ENCODE results near the gene PYGO2.
A peak's percentile ranks its signal among the peaks of the same experiment; 100 is the strongest.

PYGO2 gene

GRCh38 chr1:154961207-154962155, at the start of gene PYGO2:
Gene PYGO2, minus strand, starts transcription at chr1:154961782. Its CDS starts 206 bp downstream, at chr1:154961576.
- peak; percentile 77 to 95 for DNase-seq

GRCh38 chr1:155011004-155011416, 49.4 kb upstream of the PYGO2 start:
- DNase-seq: no peak

- no peak for DNase-seq
Observed at GRCh38 chr1:155010211-155010918, 48.8 kb upstream of the PYGO2 start.

- DNase-seq: no peak
Observed at GRCh38 chr1:155009742-155010141, 48.2 kb upstream of the PYGO2 start.

GRCh38 chr1:155009221-155009711, 47.7 kb upstream of the PYGO2 start:
- DNase-seq: no peak

GRCh38 chr1:155008015-155008941, 46.7 kb upstream of the PYGO2 start:
- no peak for DNase-seq

- no peak for DNase-seq
Observed at GRCh38 chr1:155007251-155007828, 45.8 kb upstream of the PYGO2 start.

GRCh38 chr1:155006601-155007101, 45.1 kb upstream of the PYGO2 start:
- DNase-seq: peak; percentile 12 to 47

- DNase-seq: no peak
Observed at GRCh38 chr1:155005076-155006011, 43.8 kb upstream of the PYGO2 start.

GRCh38 chr1:155004352-155005075, 42.9 kb upstream of the PYGO2 start:
- DNase-seq: no peak

- DNase-seq: peak; percentile 72 to 91
Observed at GRCh38 chr1:155003766-155004351, 42.3 kb upstream of the PYGO2 start.

- peak; percentile 52 to 67 for DNase-seq
Observed at GRCh38 chr1:155003227-155003765, 41.7 kb upstream of the PYGO2 start.

- peak in 1 of 2 experiments; percentile 61 for DNase-seq
Observed at GRCh38 chr1:155002464-155003226, 41.1 kb upstream of the PYGO2 start, which contains the start of gene ZBTB7B. Gene ZBTB7B, plus strand, starts transcription at chr1:155002802. Its CDS starts 11,859 bp downstream, at chr1:155014661.

- DNase-seq: peak; percentile 100
Observed at GRCh38 chr1:155001675-155002463, 40.3 kb upstream of the PYGO2 start.

GRCh38 chr1:155001425-155001674, 39.8 kb upstream of the PYGO2 start:
- no peak for DNase-seq

GRCh38 chr1:155000726-155001424, 39.3 kb upstream of the PYGO2 start:
- DNase-seq: peak; percentile 95

- no peak for DNase-seq
Observed at GRCh38 chr1:155000411-155000725, 38.8 kb upstream of the PYGO2 start.

Measured in SHP77 (cell line).